Stimulated activated naive CD8-positive, alpha-beta T cell treated with anti-CD3 and anti-CD28 coated beads, Interleukin-15, Interleukin-2, amounts not matched to agents 100 U/mL and 50 U/mL, for 24 hours (primary cell): ENCODE measurements around the gene CCNY.
A peak's percentile ranks its signal among the peaks of the same experiment; 100 is the strongest.
"Not testable (repeated sequence)": the region's sequence is repeated elsewhere in the genome, so short reads cannot be mapped to it uniquely, and the experiment has no call there.

Experiments
- ATAC-seq: fragments of 150-1000 bp; cut with Tn5 transposase; one replicate; pipeline ENCODE4 v1.10.0; 2021
- DNase-seq: peaks from one replicate; pipeline ENCODE4 v3.0.0; 2021

The CCNY gene

DNA sequence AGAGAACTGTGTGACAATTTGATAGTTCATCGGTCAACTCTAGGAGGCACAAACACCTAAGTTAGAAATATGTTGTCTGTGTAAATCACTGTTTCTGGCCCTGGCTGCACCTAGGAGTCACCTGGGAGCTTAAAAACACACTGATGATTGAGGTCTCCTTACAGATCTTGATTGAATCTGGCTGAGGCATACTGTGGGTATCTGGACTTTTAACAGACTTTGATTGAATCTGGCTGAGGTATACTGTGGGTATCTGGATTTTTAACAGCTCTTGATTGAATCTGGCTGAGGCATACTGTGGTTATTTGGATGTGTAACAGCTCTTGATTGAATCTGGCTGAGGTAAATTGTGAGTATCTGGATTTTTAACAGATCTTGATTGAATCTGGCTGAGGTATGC, 181.9 kb downstream of the CCNY start:
- not testable (repeated sequence) for DNase-seq, ATAC-seq

DNA sequence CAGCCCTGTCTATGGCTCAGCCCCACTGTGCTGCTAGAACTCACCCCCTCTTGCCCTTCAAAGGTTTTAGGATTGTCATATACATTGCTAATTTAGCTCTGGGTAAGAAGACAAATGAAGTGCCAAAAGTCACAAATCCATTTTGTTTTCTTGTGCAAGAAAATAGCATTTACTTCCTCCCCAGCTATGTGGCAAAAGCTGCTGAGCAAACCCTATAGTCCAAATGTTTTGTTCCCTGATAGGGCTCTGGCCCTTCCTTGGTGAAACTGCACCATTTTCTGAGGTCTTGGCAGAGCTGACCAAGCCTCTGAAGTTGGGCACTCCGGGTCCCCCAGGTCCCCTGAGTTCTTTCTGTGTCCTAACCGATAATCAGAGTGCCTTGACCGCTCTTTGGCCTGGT, 184.7 kb downstream of the CCNY start:
- no peak for DNase-seq
- ATAC-seq, result no peak

DNA sequence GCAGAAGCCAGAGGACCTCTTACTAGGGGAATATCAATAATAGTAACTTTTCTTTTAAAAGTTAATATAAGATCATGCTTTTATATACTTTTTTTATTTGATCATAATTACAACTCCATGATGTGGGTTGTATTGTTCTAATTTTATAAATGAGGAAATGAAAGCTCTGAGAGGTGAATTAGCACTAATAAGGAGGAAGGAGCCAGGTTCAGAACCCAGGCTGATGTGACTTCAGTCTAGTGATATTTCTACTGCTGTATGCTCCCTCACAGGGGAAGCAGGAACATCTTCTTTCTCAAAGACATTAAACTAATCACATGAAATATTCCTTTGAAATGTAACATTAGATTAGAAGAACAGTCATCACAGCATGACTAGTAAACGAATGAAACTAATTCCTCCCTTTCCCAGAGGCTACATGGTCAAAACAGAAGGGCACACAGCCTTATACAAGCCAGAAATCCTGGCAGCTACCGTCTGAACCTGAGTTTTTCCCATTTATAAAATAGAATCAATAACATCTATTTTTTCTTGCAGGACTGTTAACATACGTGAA, 187.4 kb downstream of the CCNY start:
- ATAC-seq, result no peak

DNA sequence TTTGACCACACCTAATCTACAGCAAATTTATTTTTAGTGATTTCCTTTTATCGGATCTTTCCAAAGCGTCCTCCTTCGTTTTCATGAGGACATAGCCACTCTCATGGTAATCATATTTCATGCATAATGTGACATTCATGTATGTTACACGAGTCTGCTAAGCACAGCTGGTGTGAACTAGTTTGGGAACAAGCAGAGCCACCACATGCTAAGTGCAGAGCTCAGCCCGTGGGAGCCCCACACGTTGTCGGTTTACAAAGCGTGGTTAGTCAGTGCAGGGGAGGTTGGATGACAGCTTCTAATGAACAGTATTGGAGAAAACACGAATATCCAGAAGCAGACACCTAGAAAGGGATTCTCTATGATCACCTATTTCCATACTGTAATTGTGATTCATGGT, 190.4 kb downstream of the CCNY start:
- ATAC-seq, result no peak

More for the DNA sequence above, 187.4 kb downstream of the CCNY start:
- DNase-seq, result no peak

DNA sequence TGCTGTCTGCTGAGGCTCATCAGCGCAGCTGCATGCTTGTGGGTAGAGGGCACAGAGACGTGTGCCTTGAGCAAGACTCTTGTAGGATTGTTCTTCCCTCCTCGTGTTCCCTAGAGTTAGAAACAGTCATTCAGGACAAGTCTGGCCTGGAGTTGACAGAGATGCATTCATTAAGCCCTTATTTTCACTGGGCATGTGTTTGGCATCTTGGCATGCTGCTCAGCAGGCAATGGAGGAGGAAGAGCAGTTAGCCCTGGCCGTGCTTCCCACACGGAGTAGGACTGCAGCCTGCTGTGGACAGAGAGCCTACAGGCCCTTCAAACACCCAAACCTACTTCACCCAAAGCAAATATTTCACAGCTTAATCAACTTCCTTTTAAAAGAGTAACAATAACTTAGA, 195.8 kb downstream of the CCNY start:
- DNase-seq (no peak), ATAC-seq (peak; percentile 9)

More for the DNA sequence above, 190.4 kb downstream of the CCNY start:
- no peak for DNase-seq

DNA sequence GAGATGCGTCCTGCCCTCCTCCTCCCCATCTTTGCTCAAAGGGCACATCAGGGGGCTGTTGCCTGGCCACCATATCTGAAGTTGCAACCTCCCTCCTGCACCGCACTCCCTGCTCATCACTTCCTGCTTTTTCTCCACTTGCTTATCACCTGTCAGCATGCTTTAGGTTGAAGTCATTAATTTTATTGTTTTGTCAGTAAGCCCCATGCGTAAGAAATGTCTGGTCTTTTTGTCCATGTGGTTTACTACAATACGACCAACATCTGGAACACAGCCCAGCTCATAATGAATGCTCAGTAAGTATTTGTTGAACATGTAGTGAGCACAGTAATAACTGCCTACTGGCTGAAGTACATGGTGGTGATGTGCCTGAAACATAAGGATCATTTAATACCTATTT, 197.3 kb downstream of the CCNY start:
- ATAC-seq (no peak), DNase-seq (no peak)

- ATAC-seq, result no peak
- DNase-seq, result no peak
Observed at GRCh38 chr10:35535136-35535535, 198.8 kb downstream of the CCNY start.

GRCh38 chr10:35536789-35537188, 200.5 kb downstream of the CCNY start:
- ATAC-seq (no peak), DNase-seq (no peak)

DNA sequence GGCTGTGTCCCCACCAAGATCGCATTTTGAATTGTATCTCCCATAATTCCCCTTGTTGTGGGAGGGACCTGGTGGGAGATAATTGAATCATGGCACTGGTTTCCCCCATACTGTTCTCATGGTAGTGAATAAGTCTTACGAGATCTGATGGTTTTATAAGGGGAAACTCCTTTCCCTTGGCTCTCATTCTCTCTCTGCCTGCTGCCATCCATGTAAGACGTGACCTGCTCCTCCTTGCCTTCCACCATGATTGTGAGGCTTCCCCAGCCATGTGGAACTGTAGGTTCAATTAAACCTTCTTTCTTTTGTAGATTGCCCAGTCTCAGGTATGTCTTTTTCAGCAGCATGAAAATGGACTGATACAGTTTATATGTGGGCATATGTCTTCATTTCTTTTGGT, 201.6 kb downstream of the CCNY start:
- not testable (repeated sequence) for ATAC-seq, DNase-seq

- DNase-seq (no peak), ATAC-seq (no peak)
Observed at GRCh38 chr10:35540296-35541164, 204.2 kb downstream of the CCNY start.

- ATAC-seq, result no peak
Observed at GRCh38 chr10:35541720-35542119, 205.4 kb downstream of the CCNY start.

DNA sequence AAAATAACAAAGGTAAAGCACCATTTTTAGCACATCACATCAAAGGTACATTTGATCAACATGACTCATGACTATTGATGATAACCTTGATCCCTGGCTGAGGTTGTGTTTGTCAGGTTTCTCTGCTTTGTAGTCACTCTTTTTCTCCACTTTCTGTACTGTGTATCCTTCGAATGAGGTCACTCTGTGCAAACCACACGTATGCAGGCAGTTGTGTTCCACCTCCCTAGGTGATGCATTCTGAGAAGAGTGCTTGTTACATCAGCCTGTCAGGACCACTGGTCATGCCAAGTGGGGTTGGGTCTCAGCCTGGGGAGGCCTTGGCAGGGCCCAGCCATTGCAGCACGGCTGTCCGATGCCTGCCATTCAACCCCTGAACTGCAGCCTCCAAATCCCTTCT, 206.0 kb downstream of the CCNY start:
- DNase-seq, result no peak
- ATAC-seq, result peak; percentile 65

More at GRCh38 chr10:35541720-35542119, 205.4 kb downstream of the CCNY start:
- DNase-seq, result no peak

GRCh38 chr10:35545079-35545657, 208.9 kb downstream of the CCNY start:
- DNase-seq, result no peak
- ATAC-seq, result no peak

DNA sequence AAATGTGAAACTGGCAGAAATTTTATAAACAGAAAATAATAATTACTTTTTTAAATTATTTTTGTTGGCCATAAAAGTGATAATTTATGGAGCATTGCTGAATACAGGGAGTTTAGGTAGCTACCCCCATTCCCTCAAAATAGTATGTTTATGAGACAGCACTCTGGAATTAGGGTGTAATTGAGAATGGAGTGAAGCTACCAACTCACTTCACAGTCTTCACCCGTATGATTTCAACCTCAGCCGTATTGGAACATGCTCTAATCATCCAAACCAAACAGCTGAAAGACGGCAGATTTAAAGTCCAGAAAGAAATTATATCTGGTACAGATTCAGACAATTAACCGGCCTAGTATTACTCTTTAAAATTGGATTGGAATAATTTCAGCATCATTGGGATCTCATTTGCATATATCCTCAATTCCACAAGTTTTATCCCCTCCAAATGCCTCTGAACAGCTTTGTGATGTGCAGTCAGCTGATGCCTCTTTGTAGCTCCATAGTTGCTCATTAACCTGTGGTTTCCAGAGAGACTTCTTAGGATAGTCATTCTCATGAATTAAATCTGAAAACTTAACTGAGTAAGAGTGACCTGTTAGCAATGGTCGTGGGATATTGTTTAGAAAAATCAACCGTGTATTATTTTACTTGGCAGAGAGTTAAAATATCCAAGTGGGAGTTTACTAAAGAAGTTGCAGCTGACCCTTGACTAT, 209.7 kb downstream of the CCNY start:
- ATAC-seq (no peak), DNase-seq (no peak)

- no peak for DNase-seq
- no peak for ATAC-seq
Observed at GRCh38 chr10:35546824-35547225, 210.5 kb downstream of the CCNY start.

DNA sequence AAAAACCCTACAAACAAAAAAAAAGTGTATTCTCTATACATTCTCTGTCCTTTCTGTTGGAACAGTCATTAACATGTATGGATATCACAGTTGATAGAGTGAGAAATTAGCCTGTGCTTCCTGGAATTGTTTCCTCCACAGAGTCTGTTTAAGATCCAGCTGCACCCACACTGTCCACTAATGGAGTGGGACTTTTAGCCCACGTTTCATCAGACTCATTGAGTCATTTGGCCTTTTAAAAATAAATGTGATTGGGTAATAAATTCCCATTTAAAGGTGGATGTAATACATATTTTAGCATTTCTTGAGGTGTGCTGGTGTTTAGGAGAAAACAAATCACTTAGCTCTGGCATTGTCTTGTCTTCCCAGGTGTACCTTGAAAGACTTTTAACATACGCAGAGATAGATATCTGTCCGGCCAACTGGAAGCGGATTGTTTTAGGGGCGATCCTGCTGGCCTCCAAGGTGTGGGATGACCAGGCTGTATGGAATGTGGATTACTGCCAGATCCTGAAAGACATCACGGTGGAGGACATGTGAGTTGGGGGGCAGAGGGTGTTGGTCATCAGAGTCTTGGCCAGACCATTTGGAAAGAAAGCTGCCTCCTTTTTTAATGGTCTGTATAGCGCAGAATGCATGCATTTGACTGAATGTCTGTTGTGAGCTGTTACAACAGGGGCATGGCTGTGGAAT, 216.5 kb downstream of the CCNY start:
- ATAC-seq (no peak), DNase-seq (no peak)

DNA sequence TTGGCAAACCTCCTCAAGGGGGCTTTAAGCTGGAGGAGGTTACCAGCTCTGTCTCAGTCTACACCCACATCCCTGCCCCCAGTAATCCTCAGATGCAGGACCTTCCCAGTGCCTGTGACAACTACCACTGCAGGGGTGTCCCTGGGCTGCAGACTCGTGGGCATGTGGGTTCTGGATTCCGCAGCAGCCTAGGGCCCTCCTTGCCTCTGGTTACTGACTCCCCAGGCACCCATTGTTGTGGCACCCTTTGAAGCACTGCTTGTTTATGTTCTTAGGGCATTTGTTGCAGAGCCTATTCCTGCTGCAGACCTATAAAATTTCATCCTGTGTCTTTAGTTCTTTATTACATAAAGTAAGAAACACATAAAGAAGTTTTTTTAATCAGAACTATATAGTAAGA, 217.7 kb downstream of the CCNY start:
- DNase-seq (no peak), ATAC-seq (no peak)

DNA sequence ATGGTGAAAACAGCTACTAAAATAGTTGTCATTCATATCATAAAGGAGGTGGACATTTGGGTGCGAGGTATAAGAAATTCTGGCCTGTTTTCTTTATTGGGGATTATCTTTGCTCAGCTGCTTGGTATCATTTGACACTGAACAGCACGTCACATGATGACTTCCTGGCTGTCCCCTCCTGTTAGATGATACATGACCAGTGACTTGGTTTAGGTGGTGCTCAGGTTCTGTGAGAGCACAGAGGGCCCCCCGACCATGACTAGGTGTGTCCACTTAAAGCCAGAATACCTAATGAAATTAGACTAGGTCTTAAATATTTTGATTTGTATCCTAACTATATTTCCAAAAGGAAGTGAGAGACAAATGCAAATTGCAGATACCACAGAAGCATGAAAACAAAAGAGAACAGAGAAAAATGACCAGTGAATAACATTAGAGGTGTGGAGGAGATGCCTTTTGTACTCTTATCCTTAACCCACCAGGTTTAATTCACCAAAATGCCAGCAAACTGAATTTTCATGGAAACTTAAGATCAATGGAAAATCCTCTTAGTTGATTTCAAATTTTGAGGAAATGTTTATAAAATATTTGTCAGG, 218.2 kb downstream of the CCNY start:
- no peak for ATAC-seq

DNA sequence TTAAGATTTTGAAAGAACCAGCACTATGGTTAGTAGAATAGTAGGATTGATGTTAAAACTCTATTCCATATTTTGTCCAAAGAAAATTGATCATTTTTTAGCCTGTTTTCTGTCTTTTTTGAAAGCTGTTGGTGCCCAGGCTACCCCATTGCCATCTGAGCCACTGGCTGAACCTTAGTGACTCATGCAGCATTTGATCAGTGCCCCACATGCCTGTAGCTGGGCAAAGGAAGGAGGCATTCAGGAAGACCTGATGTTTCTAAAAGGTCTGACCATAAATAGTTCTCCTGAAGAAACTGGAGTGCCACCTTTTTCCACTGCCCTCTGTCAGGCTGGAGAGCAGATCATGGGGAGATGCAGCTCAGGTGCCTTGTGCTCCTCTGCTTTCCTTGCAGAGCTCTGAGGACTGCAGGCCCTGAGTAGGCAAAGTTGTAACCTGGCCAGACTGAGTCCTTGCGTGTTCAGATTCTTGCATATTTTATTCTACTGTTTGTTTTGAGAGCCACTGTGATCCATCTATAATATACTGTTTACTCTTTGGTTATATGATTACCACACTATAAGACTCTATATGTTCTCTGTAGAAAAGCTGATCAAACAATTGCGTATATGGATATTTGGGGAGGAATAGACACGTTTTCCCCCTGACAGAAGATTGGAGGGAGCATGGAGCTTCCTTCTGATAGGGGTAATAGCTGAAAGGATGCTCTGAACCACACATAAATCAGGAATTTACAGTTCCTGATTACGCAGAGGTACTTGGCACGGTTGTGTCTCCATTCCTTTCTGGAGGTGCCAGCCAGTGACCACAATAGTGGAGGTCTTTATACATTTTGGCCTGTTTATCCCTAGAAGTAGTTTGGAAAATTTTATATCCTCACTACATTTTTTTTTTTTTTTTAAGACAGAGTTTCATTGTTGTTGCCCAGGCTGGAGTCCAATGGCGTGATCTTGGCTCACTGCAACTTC, 219.9 kb downstream of the CCNY start:
- ATAC-seq (no peak), DNase-seq (no peak)

More for the DNA sequence above, 218.2 kb downstream of the CCNY start:
- no peak for DNase-seq

DNA sequence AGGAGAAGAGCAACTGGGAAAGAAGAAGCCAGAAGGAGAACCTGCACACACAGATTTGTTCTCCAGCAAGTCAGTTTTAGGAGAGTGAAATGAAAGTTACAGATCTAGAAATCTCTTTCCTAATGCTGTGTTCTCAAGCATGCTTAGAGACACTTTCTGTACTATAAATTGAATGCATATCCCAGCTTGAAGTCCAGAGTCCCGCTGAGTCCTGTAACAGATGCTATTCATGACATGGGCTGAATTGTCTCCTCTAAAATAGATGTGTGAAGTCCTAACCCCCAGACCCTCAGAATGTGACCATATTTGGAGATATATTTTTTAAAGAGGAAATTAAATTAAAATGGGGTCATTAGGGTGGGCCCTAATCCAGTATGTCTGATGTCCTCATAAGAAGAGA, 222.0 kb downstream of the CCNY start:
- DNase-seq (no peak), ATAC-seq (no peak)
